Spleen (tissue), 11 donors: Measurements from ENCODE around the gene RPS6KC1. TPM values are rescaled to one million over a fixed set of nuclear protein-coding genes. Genes with fewer than 3 reads are reported as not detected.
"Not testable (repeated sequence)": the region's sequence is repeated elsewhere in the genome, so short reads cannot be mapped to it uniquely, and the experiment has no call there.

ENCODE experiments used
- DNase-seq: peaks from one replicate; pipeline ENCODE4 v3.0.0-alpha.2; 2020
- H3K27ac ChIP-seq, 8 donors: fragments of 200-600 bp; sonication (generic) in 7 of 8; 1 replicate in 4 of 8; 2 replicates in 4 of 8; pipeline versions ENCODE4 v1.5.0 to v1.8.0; 2016 to 2021; ENCODE audit warnings: inconsistent platforms in 4 of 8, mild to moderate bottlenecking in 4 of 8, moderate library complexity in 1 of 8
- H3K27me3 ChIP-seq, 7 donors: fragments of 200-600 bp; sonication (generic) in 6 of 7; replicated peaks in 1 of 7; 1 replicate in 4 of 7; 2 replicates in 3 of 7; pipeline versions ENCODE4 v1.5.0 to v1.8.0; 2016 to 2021; ENCODE audit warnings: inconsistent platforms in 3 of 7, mild to moderate bottlenecking in 1 of 7
- H3K36me3 ChIP-seq, 6 donors: fragments of 200-600 bp; sonication (generic) in 5 of 6; 1 replicate in 4 of 6; 2 replicates in 2 of 6; pipeline versions ENCODE4 v1.5.0 to v1.8.0; 2016 to 2021; ENCODE audit warnings: inconsistent platforms in 2 of 6
- H3K4me1 ChIP-seq, 6 donors: fragments of 200-600 bp; sonication (generic) in 5 of 6; 1 replicate in 3 of 6; 2 replicates in 3 of 6; pipeline versions ENCODE4 v1.5.0 to v1.8.0; 2016 to 2021; ENCODE audit warnings: inconsistent platforms in 3 of 6
- H3K4me3 ChIP-seq, 8 donors: fragments of 200-600 bp; sonication (generic) in 7 of 8; 1 replicate in 4 of 8; 2 replicates in 4 of 8; pipeline versions ENCODE4 v1.5.0 to v1.8.0; 2016 to 2021; ENCODE audit warnings: inconsistent platforms in 4 of 8, mild to moderate bottlenecking in 4 of 8, moderate library complexity in 2 of 8
- H3K9me3 ChIP-seq, 8 donors: fragments of 200-600 bp; sonication (generic) in 7 of 8; 1 replicate in 4 of 8; 2 replicates in 4 of 8; pipeline versions ENCODE4 v1.5.0 to v1.8.0; 2016 to 2021; ENCODE audit warnings: inconsistent platforms in 4 of 8
- POLR2A ChIP-seq, 3 donors: fragments of 450-650 bp; IDR thresholded peaks; one replicate each; pipeline ENCODE4 v1.5.1; 2017; ENCODE audit warnings: antibody characterized with exemption in 3 of 3, mild to moderate bottlenecking in 1 of 3
- POLR2AphosphoS5 ChIP-seq, 3 donors: sonication (generic); formaldehyde crosslinking; IDR thresholded peaks; one replicate each; pipeline ENCODE4 v1.5.1; 2017; ENCODE audit warnings: antibody characterized with exemption in 3 of 3
- WGBS, 5 donors: extraction: QIAGEN DNeasy Blood & Tissue Kit in 3 of 5; methylation state at CpG; one replicate each; pipeline versions ENCODE4 v1.1.5 to v1.1.7; 2013 to 2018; 5-methylcytosine and 5-hydroxymethylcytosine counted together
- intact Hi-C: fragments of 100-400 bp; cut with DNase I; formaldehyde crosslinking; loops from one replicate; pipeline ENCODE4 v1.15.0; 2023; ENCODE audit warnings: low total_unique reads
- polyA plus RNA-seq, 3 donors: library from polyadenylated mRNA; stranded (reverse); fragments of 200-250 nt; gene quantifications; one replicate each; pipeline ENCODE4 v1.2.1, GENCODE V29; 2013
- total RNA-seq, 7 donors: library from RNA; depleted of rRNA in 3 of 7; stranded (reverse); fragments of >200 nt in 3 of 7; fragmentation: NEBNext Ultra II Directional in 4 of 7; extraction: Animal tissue kit (Norgen Biotek cat#: 25700) in 4 of 7; gene quantifications; one replicate each; pipeline versions ENCODE4 v1.1.0 to v1.2.1, GENCODE V29; 2016 to 2021
- TF ChIP-seq, protein P1 (sequence below), 11 experiments: fragments of 200-600 bp in 7 of 11; fragments of 450-650 bp in 4 of 11; sonication (generic) in 4 of 11; IDR thresholded peaks in 8 of 11; conservative IDR thresholded peaks in 3 of 11; 1 replicate in 7 of 11; 2 replicates in 4 of 11; pipeline versions ENCODE4 v1.4.0 to v1.8.0; 2016 to 2021; ENCODE audit warnings: antibody characterized with exemption in 11 of 11, inconsistent platforms in 4 of 11, mild to moderate bottlenecking in 1 of 11
- donor health status: healthy with polysubstance abuse.
- donor health status: DM: no; HTN: no; CAD: no; lungs with moderate emphysema.
- donor health status: DM: no; HTN: no; CAD: no.
- donor health status: Bipolar disorder and iron deficiency.
- donor health status: healthy.
- donor health status: DM: no; HTN: no; CAD: no.
- donor health status: DM: yes; HTN: yes; CAD: no.

RPS6KC1 gene
- total and polyA plus RNA-seq, 10 donors = 2.8 to 33.5 (median 22.9) TPM

DNA sequence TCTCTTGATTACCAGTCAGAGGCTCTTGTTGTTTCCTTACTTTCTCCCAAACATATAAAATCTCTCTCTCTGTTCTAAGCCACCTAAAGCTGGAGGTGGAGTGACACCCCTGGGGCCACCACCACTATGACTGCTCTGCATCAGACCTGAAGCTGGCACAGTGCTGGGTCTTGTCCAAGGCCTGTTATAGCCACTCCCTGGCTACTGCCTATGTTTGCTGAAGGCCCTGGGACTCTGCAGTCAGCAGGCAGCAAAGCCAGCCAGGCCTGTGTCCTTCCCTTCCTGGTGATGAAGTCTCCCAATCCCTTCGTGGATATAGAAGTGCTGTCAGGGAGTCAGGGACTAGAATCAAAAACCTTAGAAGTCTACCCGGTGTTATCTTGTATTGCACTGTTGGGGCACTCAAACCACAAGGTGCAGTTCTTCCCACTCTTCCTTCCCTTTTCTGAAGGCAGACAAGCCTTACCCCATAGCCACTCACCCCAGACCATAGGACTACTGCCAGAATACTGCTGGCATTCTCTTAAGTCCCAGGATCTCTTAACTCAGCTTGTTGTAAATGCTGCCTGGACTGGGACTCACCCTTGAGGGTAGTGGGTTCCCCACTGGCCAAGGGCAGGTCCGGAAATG is 103.1 kb downstream of the RPS6KC1 start:
- 32 to 42% (median 38%) methylated on average over 3 of the region's 3 CpGs for WGBS, 5 donors
- H3K36me3 ChIP-seq = peaks cover 0 to 6% (median 0%) of the 10 kb centered on the region in 6 donors
- H3K9me3 ChIP-seq = peaks cover 0 to 8% (median 4%) of the 10 kb centered on the region in 8 donors
- no peak overlapping the region for H3K27ac ChIP-seq
- DNase-seq = peak; percentile 58
- TF ChIP-seq, protein P1, sequence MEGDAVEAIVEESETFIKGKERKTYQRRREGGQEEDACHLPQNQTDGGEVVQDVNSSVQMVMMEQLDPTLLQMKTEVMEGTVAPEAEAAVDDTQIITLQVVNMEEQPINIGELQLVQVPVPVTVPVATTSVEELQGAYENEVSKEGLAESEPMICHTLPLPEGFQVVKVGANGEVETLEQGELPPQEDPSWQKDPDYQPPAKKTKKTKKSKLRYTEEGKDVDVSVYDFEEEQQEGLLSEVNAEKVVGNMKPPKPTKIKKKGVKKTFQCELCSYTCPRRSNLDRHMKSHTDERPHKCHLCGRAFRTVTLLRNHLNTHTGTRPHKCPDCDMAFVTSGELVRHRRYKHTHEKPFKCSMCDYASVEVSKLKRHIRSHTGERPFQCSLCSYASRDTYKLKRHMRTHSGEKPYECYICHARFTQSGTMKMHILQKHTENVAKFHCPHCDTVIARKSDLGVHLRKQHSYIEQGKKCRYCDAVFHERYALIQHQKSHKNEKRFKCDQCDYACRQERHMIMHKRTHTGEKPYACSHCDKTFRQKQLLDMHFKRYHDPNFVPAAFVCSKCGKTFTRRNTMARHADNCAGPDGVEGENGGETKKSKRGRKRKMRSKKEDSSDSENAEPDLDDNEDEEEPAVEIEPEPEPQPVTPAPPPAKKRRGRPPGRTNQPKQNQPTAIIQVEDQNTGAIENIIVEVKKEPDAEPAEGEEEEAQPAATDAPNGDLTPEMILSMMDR (IDR thresholded peaks at IDR 0.05 in 8 of 11, conservative IDR thresholded peaks at IDR 0.05 in 3 of 11) = no peak
- TF ChIP-seq POLR2A (IDR thresholded peaks at IDR 0.05) (no peak), POLR2AphosphoS5 (IDR thresholded peaks at IDR 0.05) (no peak)
- H3K4me1 ChIP-seq = peaks cover 0 to 13% (median 0%) of the 10 kb centered on the region in 6 donors
- no peaks in the 10 kb centered on the region for H3K27me3 ChIP-seq
- intact Hi-C loops = no loop called here
- no peak overlapping the region for H3K4me3 ChIP-seq

GRCh38 chr1:213159376-213159775 is 108.3 kb downstream of the RPS6KC1 start:
- Histone ChIP-seq H3K4me3 (no peak overlapping the region), H3K36me3 (peaks cover 0 to 15% (median under 1%) of the 10 kb centered on the region in 6 donors), H3K27ac (no peak overlapping the region), H3K27me3 (no peaks in the 10 kb centered on the region), H3K4me1 (peaks cover 0 to 2% (median 0%) of the 10 kb centered on the region in 6 donors), H3K9me3 (peaks cover 0 to 4% (median 0%) of the 10 kb centered on the region in 8 donors)
- intact Hi-C loops = no loop called here
- WGBS, 5 donors = 88 to 97% (median 95%) methylated on average over 5 of the region's 5 CpGs
- no peak for DNase-seq
- no peak for TF ChIP-seq POLR2AphosphoS5 (IDR thresholded peaks at IDR 0.05)
- TF ChIP-seq POLR2A (IDR thresholded peaks at IDR 0.05) = no peak
- TF ChIP-seq, protein P1 (IDR thresholded peaks at IDR 0.05 in 8 of 11, conservative IDR thresholded peaks at IDR 0.05 in 3 of 11) = no peak

DNA sequence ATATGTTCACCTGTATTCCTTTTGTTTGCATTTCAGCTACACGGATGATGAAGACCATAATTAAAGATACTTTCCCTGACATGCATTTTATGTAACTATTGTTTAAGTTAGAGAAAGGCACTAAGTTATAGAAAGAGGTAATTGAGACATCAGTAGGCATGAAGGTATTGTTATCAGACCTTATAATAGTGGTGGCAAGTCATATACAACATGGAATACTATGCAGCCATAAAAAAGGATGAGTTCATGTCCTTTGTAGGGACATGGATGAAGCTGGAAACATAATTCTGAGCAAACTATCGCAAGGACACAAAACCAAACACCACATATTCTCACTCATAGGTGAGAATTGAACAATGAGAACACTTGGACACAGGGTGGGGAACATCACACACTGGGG is 109.4 kb downstream of the RPS6KC1 start:
- H3K4me3 ChIP-seq, DNase-seq, H3K4me1 ChIP-seq, intact Hi-C loops, H3K27ac ChIP-seq, H3K9me3 ChIP-seq, H3K27me3 ChIP-seq: not testable (repeated sequence)
- 95 to 99% (median 97%) methylated on average over 2 of the region's 2 CpGs for WGBS, 5 donors
- H3K36me3 ChIP-seq = peaks cover 0 to 15% (median under 1%) of the 10 kb centered on the region in 6 donors

- Histone ChIP-seq H3K27ac (no peak overlapping the region), H3K9me3 (peaks cover 0 to 4% (median 0%) of the 10 kb centered on the region in 8 donors)
- WGBS, 5 donors = 92 to 96% (median 95%) methylated on average over 2 of the region's 2 CpGs
Measured at GRCh38 chr1:213162338-213162737, 111.3 kb downstream of the RPS6KC1 start.

More at GRCh38 chr1:213162338-213162737, 111.3 kb downstream of the RPS6KC1 start:
- no peak for TF ChIP-seq POLR2A (IDR thresholded peaks at IDR 0.05)
- TF ChIP-seq POLR2AphosphoS5 (IDR thresholded peaks at IDR 0.05) = no peak
- TF ChIP-seq, protein P1 (IDR thresholded peaks at IDR 0.05 in 8 of 11, conservative IDR thresholded peaks at IDR 0.05 in 3 of 11) = no peak
- Histone ChIP-seq H3K27me3 (no peaks in the 10 kb centered on the region), H3K4me1 (no peaks in the 10 kb centered on the region), H3K4me3 (no peak overlapping the region), H3K36me3 (peaks cover 0 to 12% (median under 1%) of the 10 kb centered on the region in 6 donors)
- intact Hi-C loops = no loop called here
- DNase-seq = no peak
